NCI-H82 treated with DMSO at 0.1 percent for 48 hours (cell line): Measurements from ENCODE around the gene F9.

Experiments
- DNase-seq: peaks from one replicate; lab custom pipeline; 2025; ENCODE audit not compliant: unreplicated experiment; lab: John Stamatoyannopoulos, UW

F9 gene

DNA sequence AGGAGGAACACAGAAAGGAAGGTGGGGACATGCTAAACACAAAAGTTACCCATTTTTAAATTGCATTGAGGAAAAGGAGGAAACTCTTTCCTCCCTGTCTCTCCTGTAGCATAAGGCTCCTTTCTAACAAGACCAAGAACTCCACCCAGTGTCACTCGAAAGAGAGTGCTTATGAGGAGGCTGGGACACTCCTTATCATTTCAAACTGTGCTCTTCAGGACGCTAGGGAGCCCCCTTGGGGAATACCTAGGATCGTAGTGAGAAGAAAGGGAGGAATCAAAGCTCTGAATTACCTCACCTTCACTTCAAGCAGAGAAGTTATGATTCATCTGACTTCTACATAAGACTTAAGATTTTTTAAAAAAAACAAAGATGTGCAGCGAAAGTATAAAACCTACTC is 65.5 kb downstream of the F9 start:
- no peak for DNase-seq

DNA sequence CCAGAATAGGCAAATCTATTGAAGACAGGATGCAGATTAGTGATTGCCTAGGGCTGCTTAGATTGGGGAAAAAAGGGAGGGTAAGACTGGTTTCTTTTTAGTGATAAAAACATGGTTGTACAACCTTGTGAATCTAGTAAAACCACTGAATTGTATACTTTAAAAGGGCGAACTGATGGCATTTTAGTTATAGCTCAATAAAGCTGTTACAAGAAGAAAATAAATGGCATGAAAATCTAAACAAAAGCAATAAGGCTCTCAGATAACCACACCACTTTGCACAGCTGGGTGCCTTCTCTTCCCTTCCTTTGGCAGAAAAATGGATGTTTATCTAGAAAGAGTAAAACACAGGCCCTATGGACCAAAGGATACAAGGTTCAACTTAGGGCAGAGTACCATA is 69.6 kb downstream of the F9 start:
- no peak for DNase-seq
